ENCODE measurements around the gene COL6A3.
A peak's percentile ranks its signal among the peaks of the same experiment; 100 is the strongest.

COL6A3 gene

GRCh38 chr2:237390235-237390634 is 23.7 kb downstream of the COL6A3 start:
- no peak overlapping the region for H3K4me3 Mint-ChIP-seq
- H3K9me3 Mint-ChIP-seq = no peaks in the 10 kb centered on the region
- DNase-seq (no peak), ATAC-seq (no peak)
- no peaks in the 10 kb centered on the region for H3K4me1 Mint-ChIP-seq
- no peaks in the 10 kb centered on the region for H3K27me3 Mint-ChIP-seq
- no peak overlapping the region for H3K27ac Mint-ChIP-seq

- ATAC-seq (no peak), DNase-seq (no peak)
- H3K27me3 Mint-ChIP-seq = no peaks in the 10 kb centered on the region
- H3K27ac Mint-ChIP-seq = no peak overlapping the region
- no peaks in the 10 kb centered on the region for H3K4me1 Mint-ChIP-seq
- H3K4me3 Mint-ChIP-seq = no peak overlapping the region
- no peaks in the 10 kb centered on the region for H3K9me3 Mint-ChIP-seq
These were observed 24.1 kb downstream of the COL6A3 start for GRCh38 chr2:237389831-237390230.

- Mint-ChIP-seq H3K27me3 (no peaks in the 10 kb centered on the region), H3K27ac (no peak overlapping the region), H3K4me3 (no peak overlapping the region), H3K4me1 (no peaks in the 10 kb centered on the region), H3K9me3 (no peaks in the 10 kb centered on the region)
- no peak for DNase-seq
- no peak for ATAC-seq
These were observed 25.9 kb downstream of the COL6A3 start for GRCh38 chr2:237388036-237388435.

GRCh38 chr2:237384672-237385020 is 29.3 kb downstream of the COL6A3 start:
- no peak for ATAC-seq
- no peaks in the 10 kb centered on the region for H3K9me3 Mint-ChIP-seq
- H3K27me3 Mint-ChIP-seq = no peaks in the 10 kb centered on the region
- DNase-seq = no peak
- no peak overlapping the region for H3K4me3 Mint-ChIP-seq
- H3K27ac Mint-ChIP-seq = no peak overlapping the region
- H3K4me1 Mint-ChIP-seq = no peaks in the 10 kb centered on the region

- ATAC-seq (no peak), DNase-seq (no peak)
- no peak overlapping the region for H3K27ac Mint-ChIP-seq
- H3K27me3 Mint-ChIP-seq = no peaks in the 10 kb centered on the region
- no peaks in the 10 kb centered on the region for H3K4me1 Mint-ChIP-seq
- H3K4me3 Mint-ChIP-seq = no peak overlapping the region
- no peaks in the 10 kb centered on the region for H3K9me3 Mint-ChIP-seq
These were observed 29.8 kb downstream of the COL6A3 start for GRCh38 chr2:237383991-237384671.

- no peak for ATAC-seq
- Mint-ChIP-seq H3K4me3 (no peak overlapping the region), H3K9me3 (no peaks in the 10 kb centered on the region), H3K27me3 (no peaks in the 10 kb centered on the region), H3K4me1 (no peaks in the 10 kb centered on the region), H3K27ac (no peak overlapping the region)
- no peak for DNase-seq
These were observed 33.2 kb downstream of the COL6A3 start for GRCh38 chr2:237380768-237381167.

GRCh38 chr2:237379636-237380035 is 34.3 kb downstream of the COL6A3 start:
- no peak for DNase-seq
- Mint-ChIP-seq H3K27ac (no peak overlapping the region), H3K4me3 (no peak overlapping the region), H3K9me3 (no peaks in the 10 kb centered on the region), H3K4me1 (no peaks in the 10 kb centered on the region), H3K27me3 (no peaks in the 10 kb centered on the region)
- ATAC-seq = no peak

GRCh38 chr2:237378650-237379049 is 35.3 kb downstream of the COL6A3 start:
- no peak for DNase-seq
- Mint-ChIP-seq H3K27me3 (no peaks in the 10 kb centered on the region), H3K27ac (no peak overlapping the region), H3K4me3 (no peak overlapping the region), H3K4me1 (no peaks in the 10 kb centered on the region), H3K9me3 (no peaks in the 10 kb centered on the region)
- ATAC-seq = no peak

- DNase-seq (no peak), ATAC-seq (no peak)
- Mint-ChIP-seq H3K27me3 (no peaks in the 10 kb centered on the region), H3K4me3 (no peak overlapping the region), H3K9me3 (no peaks in the 10 kb centered on the region), H3K4me1 (no peaks in the 10 kb centered on the region), H3K27ac (peak overlapping the region in 1 of 2 donors; percentile 69)
These were observed 39.5 kb downstream of the COL6A3 start for GRCh38 chr2:237374284-237375060.

- H3K27me3 Mint-ChIP-seq = no peaks in the 10 kb centered on the region
- ATAC-seq = no peak
- no peak overlapping the region for H3K27ac Mint-ChIP-seq
- H3K4me3 Mint-ChIP-seq = no peak overlapping the region
- H3K4me1 Mint-ChIP-seq = no peaks in the 10 kb centered on the region
- H3K9me3 Mint-ChIP-seq = no peaks in the 10 kb centered on the region
- DNase-seq = no peak
These were observed 42.1 kb downstream of the COL6A3 start for GRCh38 chr2:237371856-237372255.

- DNase-seq (no peak), ATAC-seq (no peak)
- Mint-ChIP-seq H3K9me3 (no peaks in the 10 kb centered on the region), H3K4me1 (no peaks in the 10 kb centered on the region), H3K4me3 (no peak overlapping the region), H3K27ac (no peak overlapping the region), H3K27me3 (no peaks in the 10 kb centered on the region)
These were observed 48.3 kb downstream of the COL6A3 start for GRCh38 chr2:237365671-237366070.

- DNase-seq = no peak
- Mint-ChIP-seq H3K4me1 (no peaks in the 10 kb centered on the region), H3K27me3 (no peaks in the 10 kb centered on the region), H3K4me3 (no peak overlapping the region), H3K27ac (no peak overlapping the region), H3K9me3 (no peaks in the 10 kb centered on the region)
- ATAC-seq = no peak
These were observed 49.3 kb downstream of the COL6A3 start for GRCh38 chr2:237364655-237365054.

GRCh38 chr2:237361194-237362004 is 52.6 kb downstream of the COL6A3 start:
- Mint-ChIP-seq H3K9me3 (no peaks in the 10 kb centered on the region), H3K4me3 (no peak overlapping the region), H3K27ac (no peak overlapping the region), H3K4me1 (no peaks in the 10 kb centered on the region), H3K27me3 (no peaks in the 10 kb centered on the region)
- ATAC-seq (no peak), DNase-seq (no peak)

GRCh38 chr2:237359894-237360780 is 53.8 kb downstream of the COL6A3 start:
- Mint-ChIP-seq H3K27ac (no peak overlapping the region), H3K4me1 (no peaks in the 10 kb centered on the region), H3K27me3 (no peaks in the 10 kb centered on the region), H3K4me3 (no peak overlapping the region), H3K9me3 (no peaks in the 10 kb centered on the region)
- DNase-seq = no peak
- no peak for ATAC-seq

- no peaks in the 10 kb centered on the region for H3K27me3 Mint-ChIP-seq
- ATAC-seq (no peak), DNase-seq (no peak)
- no peaks in the 10 kb centered on the region for H3K9me3 Mint-ChIP-seq
- no peak overlapping the region for H3K4me3 Mint-ChIP-seq
- H3K4me1 Mint-ChIP-seq = no peaks in the 10 kb centered on the region
- H3K27ac Mint-ChIP-seq = no peak overlapping the region
These were observed 54.5 kb downstream of the COL6A3 start for GRCh38 chr2:237359518-237359840.

All from stimulated activated naive CD8-positive, alpha-beta T cell treated with anti-CD3 and anti-CD28 coated beads, Interleukin-15, amount 100 ng/mL, for 72 hours (primary cell).